Aorta (tissue), 5 donors: ENCODE results near the gene PPP4R1. TPM values are rescaled to one million over a fixed set of nuclear protein-coding genes. Genes with fewer than 3 reads are reported as not detected.

Source experiments
- ATAC-seq: fragments of 200-7000 bp; cut with Tn5 transposase; one replicate; pipeline ENCODE4 v1.9.1; 2022; ENCODE audit warnings: moderate library complexity; ENCODE audit not compliant: low FRiP score
- DNase-seq, 2 donors: peaks; one replicate each; pipeline ENCODE4 v3.0.0-alpha.2; 2020
- H3K27ac ChIP-seq, 2 donors: one replicate each; pipeline ENCODE4 v1.5.1; 2013; ENCODE audit warnings: low read length in 2 of 2, mild to moderate bottlenecking in 2 of 2, moderate library complexity in 2 of 2, control low read depth in 1 of 2, inconsistent platforms in 1 of 2, low read depth in 1 of 2
- H3K27me3 ChIP-seq, 2 donors: one replicate each; pipeline ENCODE4 v1.6.1; 2013; ENCODE audit warnings: control low read depth in 1 of 2, low read length in 1 of 2, mild to moderate bottlenecking in 1 of 2, moderate library complexity in 1 of 2; ENCODE audit not compliant: insufficient read depth in 2 of 2, control insufficient read depth in 1 of 2
- H3K36me3 ChIP-seq, 2 donors: one replicate each; pipeline ENCODE4 v1.6.1; 2013; ENCODE audit warnings: control low read depth in 1 of 2, low read length in 1 of 2, mild to moderate bottlenecking in 1 of 2; ENCODE audit not compliant: insufficient read depth in 2 of 2, control insufficient read depth in 1 of 2
- H3K4me1 ChIP-seq, 2 donors: one replicate each; pipeline ENCODE4 v1.6.1; 2013; ENCODE audit warnings: low read length in 2 of 2, control low read depth in 1 of 2, mild to moderate bottlenecking in 1 of 2, moderate library complexity in 1 of 2; ENCODE audit not compliant: insufficient read depth in 2 of 2, control insufficient read depth in 1 of 2
- H3K4me3 ChIP-seq, 2 donors: one replicate each; pipeline ENCODE4 v1.5.1; 2013; ENCODE audit warnings: low read length in 2 of 2, control low read depth in 1 of 2, mild to moderate bottlenecking in 1 of 2
- H3K9me3 ChIP-seq: one replicate; pipeline ENCODE4 v1.6.1; 2013; ENCODE audit warnings: mild to moderate bottlenecking, low read length; ENCODE audit not compliant: control insufficient read depth
- WGBS, 2 donors: extraction: QIAGEN DNeasy Blood & Tissue Kit; methylation state at CpG; one replicate each; pipeline ENCODE4 v1.1.7; 2013; 5-methylcytosine and 5-hydroxymethylcytosine counted together
- intact Hi-C, 2 donors: fragments of 100-400 bp; cut with DNase I; formaldehyde crosslinking; loops; one replicate each; pipeline versions ENCODE4 v1.14.2 to v1.15.0; 2022
- polyA plus RNA-seq, 2 donors: library from polyadenylated mRNA; stranded (reverse); fragments of 200-250 nt; gene quantifications; one replicate each; pipeline ENCODE4 v1.2.3, GENCODE V29; 2013
- total RNA-seq, 2 donors: library from RNA; stranded (reverse); fragmentation: NEBNext Ultra II Directional; extraction: Animal tissue kit (Norgen Biotek cat#: 25700); gene quantifications; one replicate each; pipeline ENCODE4 v1.2.1, GENCODE V29; 2021
- donor health status: healthy with polysubstance abuse.
- donor health status: Bipolar disorder and iron deficiency.
- donor health status: DM: no; HTN: no; CAD: no.
- donor health status: DM: no; HTN: no; CAD: no.
- donor health status: DM: yes; HTN: yes; CAD: no.

The PPP4R1 gene
- total and polyA plus RNA-seq, 4 donors = 36.6 to 121 (median 78.8) TPM

DNA sequence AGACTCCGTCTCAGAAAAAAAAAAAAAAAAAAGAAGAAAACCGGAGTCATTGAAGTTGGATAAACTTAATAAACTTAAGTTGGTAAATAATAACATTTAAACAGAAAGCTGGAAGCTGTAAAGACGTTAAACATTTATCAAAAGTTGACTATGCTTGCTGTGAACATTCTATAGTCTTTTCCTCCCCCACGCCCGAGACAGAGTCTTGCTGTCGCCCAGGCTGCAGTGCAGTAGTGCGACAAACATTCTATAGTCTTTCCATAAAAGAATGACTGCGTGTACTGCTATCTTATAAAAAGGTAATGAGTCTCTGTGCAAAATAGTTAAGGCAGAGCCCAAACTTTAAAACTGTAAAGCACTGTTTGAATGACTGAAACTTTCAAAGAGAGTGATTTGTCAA lies 45.2 kb downstream of the PPP4R1 start:
- Histone ChIP-seq H3K36me3 (peaks cover 0 to 4% of the 10 kb centered on the region in 2 donors), H3K27me3 (no peaks in the 10 kb centered on the region), H3K27ac (no peak overlapping the region), H3K9me3 (no peaks in the 10 kb centered on the region), H3K4me1 (peaks cover 3 to 6% of the 10 kb centered on the region in 2 donors), H3K4me3 (no peak overlapping the region)
- intact Hi-C loops = no loop called here
- ATAC-seq = no peak
- DNase-seq = no peak
- WGBS, 2 donors = 85 to 88% methylated on average over 8 of the region's 8 CpGs

DNA sequence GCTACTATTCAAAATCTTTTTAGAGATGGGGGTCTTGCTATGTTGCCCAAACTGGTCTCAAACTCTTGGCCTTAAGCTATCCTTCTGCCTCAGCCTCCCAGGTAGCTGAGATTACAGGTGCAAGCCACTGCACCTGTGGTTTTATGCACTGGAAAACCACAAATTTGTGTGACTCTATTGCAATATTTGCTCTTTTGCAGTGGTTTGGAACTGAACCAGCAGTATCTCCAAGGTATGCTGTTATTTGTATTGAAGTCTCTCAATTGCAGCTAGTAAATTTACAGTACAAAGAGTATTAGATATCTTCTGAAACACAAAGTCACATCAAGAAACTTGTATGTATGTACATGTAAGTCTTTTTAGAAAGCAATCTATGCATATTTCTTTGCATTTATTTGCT lies 46.2 kb downstream of the PPP4R1 start:
- ATAC-seq = no peak
- DNase-seq = no peak
- peaks cover 0 to 4% of the 10 kb centered on the region in 2 donors for H3K36me3 ChIP-seq
- no peak overlapping the region for H3K4me3 ChIP-seq
- no peak overlapping the region for H3K27ac ChIP-seq
- H3K9me3 ChIP-seq = no peaks in the 10 kb centered on the region
- H3K4me1 ChIP-seq = peaks cover 3 to 6% of the 10 kb centered on the region in 2 donors
- no peaks in the 10 kb centered on the region for H3K27me3 ChIP-seq
- intact Hi-C loops = no loop called here

DNA sequence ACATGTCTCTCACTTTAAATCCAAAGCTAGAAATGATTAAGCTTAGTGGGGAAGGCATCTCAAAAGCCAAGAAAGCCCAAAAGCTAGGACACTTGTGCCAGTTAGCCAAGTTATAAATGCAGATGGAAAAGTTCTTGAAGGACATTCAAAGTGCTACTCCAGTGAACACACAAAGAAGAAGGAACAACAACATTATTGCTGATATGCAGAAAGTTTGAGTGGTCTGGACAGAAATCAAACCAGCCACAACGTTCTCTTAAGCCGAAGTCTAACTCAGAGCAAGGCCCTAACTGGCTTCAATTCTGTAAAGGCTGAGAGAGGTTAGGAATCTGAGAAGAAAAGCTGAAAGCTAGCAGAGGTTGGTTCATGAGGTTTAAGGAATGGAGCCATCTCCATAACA lies 49.0 kb downstream of the PPP4R1 start:
- WGBS, 2 donors = 9 to 11% methylated on average over 2 of the region's 2 CpGs
- Histone ChIP-seq H3K9me3 (no peaks in the 10 kb centered on the region), H3K4me1 (peaks cover 3 to 13% of the 10 kb centered on the region in 2 donors), H3K27me3 (no peaks in the 10 kb centered on the region), H3K36me3 (peaks cover 4% of the 10 kb centered on the region in 2 donors), H3K27ac (no peak overlapping the region), H3K4me3 (no peak overlapping the region)
- DNase-seq = no peak
- intact Hi-C loops = no loop called here
- no peak for ATAC-seq

DNA sequence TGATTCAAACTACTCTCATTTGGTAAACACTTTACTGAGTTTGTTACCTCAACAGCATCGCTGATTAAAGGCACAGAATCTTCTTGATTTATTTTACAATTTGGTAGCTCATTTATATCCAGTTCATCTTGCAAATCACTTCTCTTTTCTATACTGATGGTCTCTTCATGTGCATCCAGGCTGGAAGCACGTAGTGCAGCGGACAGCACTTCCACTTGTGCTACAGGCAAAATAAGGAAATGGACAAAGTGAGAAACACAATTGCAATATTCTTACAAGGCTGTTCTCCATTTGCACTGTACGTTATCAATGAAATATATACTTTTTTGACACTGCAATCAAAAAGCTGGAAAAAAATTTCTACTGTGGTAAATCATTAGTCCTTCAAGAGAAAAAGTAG lies 51.0 kb downstream of the PPP4R1 start:
- no peak for ATAC-seq
- Histone ChIP-seq H3K36me3 (peaks cover 1 to 7% of the 10 kb centered on the region in 2 donors), H3K4me3 (no peak overlapping the region), H3K9me3 (no peaks in the 10 kb centered on the region), H3K27me3 (no peaks in the 10 kb centered on the region), H3K4me1 (peaks cover 3 to 13% of the 10 kb centered on the region in 2 donors), H3K27ac (no peak overlapping the region)
- intact Hi-C loops = no loop called here
- DNase-seq = peak in 1 of 2 donors; percentile 69
- 86 to 90% methylated on average over 4 of the region's 4 CpGs for WGBS, 2 donors

DNA sequence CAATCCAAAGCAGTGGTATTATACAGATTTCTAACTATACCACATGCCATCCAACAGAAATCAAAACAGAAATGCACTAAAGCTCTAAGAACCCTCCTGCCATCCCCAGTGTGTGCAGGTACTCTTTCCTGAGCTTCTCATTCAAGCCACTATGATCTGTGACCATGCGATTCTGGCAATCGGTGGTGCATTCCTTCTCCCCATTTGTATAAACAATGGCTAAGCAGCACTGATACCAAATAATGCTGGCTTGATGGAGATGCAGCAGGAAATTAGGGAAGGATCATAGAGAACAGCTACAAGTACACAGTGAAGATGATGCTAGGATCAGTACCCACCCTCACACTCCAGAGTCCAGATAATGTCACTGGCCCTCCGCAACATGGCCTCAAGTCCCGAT lies 51.8 kb downstream of the PPP4R1 start:
- peaks cover 4 to 10% of the 10 kb centered on the region in 2 donors for H3K36me3 ChIP-seq
- WGBS, 2 donors = 67 to 78% methylated on average over 4 of the region's 4 CpGs
- H3K4me1 ChIP-seq = peaks cover 3 to 13% of the 10 kb centered on the region in 2 donors
- intact Hi-C loops = no loop called here
- no peak overlapping the region for H3K4me3 ChIP-seq
- H3K27me3 ChIP-seq = no peaks in the 10 kb centered on the region
- no peak for DNase-seq
- no peaks in the 10 kb centered on the region for H3K9me3 ChIP-seq
- H3K27ac ChIP-seq = no peak overlapping the region
- ATAC-seq = no peak

DNA sequence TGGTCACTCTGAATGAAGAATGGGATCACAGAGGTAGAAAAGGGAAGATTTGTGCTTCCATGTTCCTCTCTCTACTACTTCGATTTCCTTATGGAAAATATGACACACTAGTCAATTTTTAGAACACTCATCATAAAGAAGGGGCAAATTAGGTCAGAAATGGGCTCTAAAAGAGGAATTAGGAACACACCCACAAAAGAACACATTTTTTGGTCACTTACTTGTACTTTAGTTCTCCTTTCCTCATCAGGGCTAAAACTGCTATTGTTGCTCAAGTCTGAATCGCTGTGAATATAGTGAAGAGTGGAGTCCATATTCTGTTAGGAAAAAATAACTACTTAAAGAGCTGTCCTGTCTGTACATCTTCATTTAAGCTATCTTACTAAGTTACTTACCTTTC lies 52.6 kb downstream of the PPP4R1 start:
- Histone ChIP-seq H3K9me3 (no peaks in the 10 kb centered on the region), H3K27me3 (no peaks in the 10 kb centered on the region), H3K4me3 (no peak overlapping the region), H3K27ac (no peak overlapping the region), H3K36me3 (peaks cover 4 to 10% of the 10 kb centered on the region in 2 donors), H3K4me1 (peaks cover 3 to 13% of the 10 kb centered on the region in 2 donors)
- 48 to 63% methylated on average over 2 of the region's 2 CpGs for WGBS, 2 donors
- no peak for ATAC-seq
- no peak for DNase-seq
- intact Hi-C loops = no loop called here

DNA sequence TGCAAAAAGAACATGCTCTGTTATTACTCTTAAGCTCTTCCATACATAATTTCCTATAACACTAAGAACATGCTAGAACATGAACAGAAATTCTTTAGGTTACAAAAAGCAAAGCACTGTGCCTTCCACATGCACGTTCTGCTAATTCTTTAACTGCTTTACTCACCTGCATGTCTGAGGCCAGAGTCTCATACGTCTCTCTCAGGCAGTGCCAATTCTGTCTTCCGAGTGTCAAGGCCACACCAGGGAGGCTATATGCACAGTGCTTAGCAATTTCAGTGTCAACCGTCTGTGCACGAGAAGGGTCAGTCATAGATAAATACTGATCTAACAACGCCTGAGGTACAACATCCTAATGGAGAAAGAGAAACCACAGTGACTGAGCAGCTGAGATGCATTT lies 55.1 kb downstream of the PPP4R1 start:
- Histone ChIP-seq H3K4me3 (no peak overlapping the region), H3K9me3 (no peaks in the 10 kb centered on the region), H3K27me3 (no peaks in the 10 kb centered on the region), H3K36me3 (peaks cover 4 to 10% of the 10 kb centered on the region in 2 donors), H3K4me1 (peaks cover 0 to 7% of the 10 kb centered on the region in 2 donors), H3K27ac (no peak overlapping the region)
- 83 to 85% methylated on average over 6 of the region's 6 CpGs for WGBS, 2 donors
- intact Hi-C loops = no loop called here
- no peak for ATAC-seq
- no peak for DNase-seq

DNA sequence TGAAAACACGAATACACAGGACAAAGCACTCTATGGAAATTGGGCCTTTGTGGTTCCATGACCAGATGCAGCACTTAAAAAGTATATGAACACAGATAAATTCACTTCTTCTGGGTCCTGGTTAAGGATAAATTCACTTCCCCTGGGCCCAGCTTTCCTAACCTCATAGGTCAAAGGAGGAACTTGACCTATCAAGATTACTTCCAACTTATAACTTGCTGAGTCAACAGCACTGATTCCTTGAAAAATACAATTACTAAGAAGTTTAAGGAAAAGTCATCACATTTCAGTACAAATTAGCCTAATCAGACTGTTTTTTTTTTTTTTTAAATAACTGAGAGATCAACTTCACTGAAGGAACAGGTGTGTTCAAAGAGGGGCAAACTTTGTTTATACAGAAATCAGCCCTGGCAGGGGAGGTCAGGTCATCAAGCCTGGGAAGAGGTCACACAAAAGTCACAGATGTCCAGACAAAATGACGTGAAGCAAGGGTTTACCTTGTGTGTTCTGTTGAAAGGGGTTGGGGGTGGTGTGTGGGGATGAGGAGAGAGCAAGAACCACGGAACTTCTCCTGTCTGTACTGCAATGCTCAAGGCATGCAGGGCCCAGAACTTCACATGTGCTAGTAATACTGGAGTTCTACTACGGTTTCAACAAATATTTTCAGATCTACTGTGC lies 55.8 kb downstream of the PPP4R1 start:
- H3K27ac ChIP-seq = no peak overlapping the region
- ATAC-seq (no peak), DNase-seq (no peak)
- 73 to 82% methylated on average over 4 of the region's 4 CpGs for WGBS, 2 donors
- H3K4me3 ChIP-seq = no peak overlapping the region
- no peaks in the 10 kb centered on the region for H3K27me3 ChIP-seq
- H3K4me1 ChIP-seq = peaks cover 0 to 7% of the 10 kb centered on the region in 2 donors
- peaks cover 4 to 10% of the 10 kb centered on the region in 2 donors for H3K36me3 ChIP-seq
- no peaks in the 10 kb centered on the region for H3K9me3 ChIP-seq
- intact Hi-C loops = no loop called here

DNA sequence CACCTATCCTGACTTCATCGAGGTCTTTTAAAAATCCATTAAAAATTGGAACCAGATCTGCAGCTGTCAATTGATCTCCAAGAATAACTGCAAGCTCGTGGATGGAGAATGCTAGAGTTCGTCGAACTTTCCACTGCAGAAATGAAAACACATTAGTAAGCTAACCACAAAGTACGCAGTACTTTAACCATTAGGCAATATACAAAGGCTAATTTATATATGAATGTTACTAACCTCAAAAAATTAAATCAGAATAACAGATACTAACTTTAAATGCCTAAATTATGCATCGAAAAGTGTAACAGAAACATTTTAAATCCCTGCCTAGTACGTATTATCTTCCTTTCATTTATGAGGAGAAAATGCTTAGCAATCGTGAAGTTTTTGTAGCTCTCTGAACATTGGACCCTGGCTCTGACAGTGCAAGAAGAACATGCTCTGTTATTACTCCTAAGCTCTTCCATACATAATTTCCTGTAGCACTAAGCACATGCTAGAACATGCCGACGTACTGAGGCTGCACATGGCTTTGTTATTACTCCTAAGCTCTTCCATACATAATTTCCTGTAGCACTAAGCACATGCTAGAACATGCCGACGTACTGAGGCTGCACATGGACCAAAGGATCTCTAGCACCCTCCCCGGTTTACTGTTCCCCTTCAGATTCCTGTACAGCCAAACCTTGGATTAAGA lies 57.0 kb downstream of the PPP4R1 start:
- WGBS, 2 donors = 76 to 81% methylated on average over 13 of the region's 13 CpGs
- Histone ChIP-seq H3K36me3 (peaks cover 4 to 9% of the 10 kb centered on the region in 2 donors), H3K4me1 (no peaks in the 10 kb centered on the region), H3K27ac (no peak overlapping the region), H3K27me3 (no peaks in the 10 kb centered on the region), H3K4me3 (no peak overlapping the region), H3K9me3 (no peaks in the 10 kb centered on the region)
- intact Hi-C loops = no loop called here
- ATAC-seq (no peak), DNase-seq (no peak)
